ENCODE data around the gene DGLUCY.

- no peak for TF ChIP-seq EZH2 (IDR thresholded peaks at IDR 0.05; ENCODE audit: insufficient read depth, poor library complexity, severe bottlenecking)
- no peak for TF ChIP-seq EZH2phosphoT487 (IDR thresholded peaks at IDR 0.05; ENCODE audit: insufficient read depth, low read depth)
These were observed 38.3 kb upstream of the DGLUCY start for GRCh38 chr14:91075553-91075952.

Data from GM23248 (cell line).